GM12864 (cell line): Measurements from ENCODE around the gene GCDH.

ENCODE experiments used
- DNase-seq: peaks from one replicate; pipeline ENCODE4 v3.0.0-alpha.2; 2011; ENCODE audit warnings: low read depth
- H3K4me3 ChIP-seq: 2 replicates; pipeline ENCODE4 v1.5.1; 2011; ENCODE audit warnings: mild to moderate bottlenecking, low read depth, low read length, control low read depth
- CTCF ChIP-seq: IDR thresholded peaks from 2 replicates; pipeline ENCODE4 v1.5.1; 2011; ENCODE audit warnings: low read depth, mild to moderate bottlenecking, moderate library complexity, low read length, control low read depth, inconsistent platforms; ENCODE audit errors: missing control alignments

GCDH gene

GRCh38 chr19:12875086-12875485 is 15.9 kb upstream of the GCDH start:
- no peak for TF ChIP-seq CTCF
- no peak for DNase-seq
- H3K4me3 ChIP-seq: no peak overlapping the region

- H3K4me3 ChIP-seq: peak overlapping the region; percentile 75
- no peak for DNase-seq
- TF ChIP-seq CTCF: no peak
Observed at GRCh38 chr19:12880551-12881171, 10.3 kb upstream of the GCDH start.

GRCh38 chr19:12881172-12881808 is 9.7 kb upstream of the GCDH start, which contains the start of gene DNASE2:
DNASE2 (minus strand) TSS chr19:12881449; CDS start chr19:12881375, 74 bp downstream.
- TF ChIP-seq CTCF: no peak
- DNase-seq: peak; percentile 93
- peak within 1 kb of the TSS; percentile 75 for H3K4me3 ChIP-seq

- no peak overlapping the region for H3K4me3 ChIP-seq
- no peak for DNase-seq
- TF ChIP-seq CTCF: no peak
Observed at GRCh38 chr19:12882589-12882988, 8.4 kb upstream of the GCDH start.

GRCh38 chr19:12884202-12884601 is 6.8 kb upstream of the GCDH start:
- no peak overlapping the region for H3K4me3 ChIP-seq
- no peak for DNase-seq

DNA sequence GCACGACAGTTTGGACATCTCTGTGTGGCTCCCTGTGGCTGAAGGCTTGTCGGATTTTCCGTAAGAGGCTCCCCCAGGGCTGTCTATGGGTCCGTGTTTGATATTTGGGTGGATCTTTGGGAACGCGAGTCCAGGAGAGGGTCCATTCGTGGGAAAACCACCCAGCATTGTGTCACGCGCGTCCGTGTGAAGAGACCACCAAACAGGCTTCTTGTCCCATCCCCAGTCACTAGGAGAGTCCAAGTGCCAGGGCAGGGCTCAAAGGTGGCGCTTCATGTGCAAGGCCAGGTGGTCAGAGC is 6.4 kb upstream of the GCDH start:
- H3K4me3 ChIP-seq: peak overlapping the region; percentile 49
- no peak for DNase-seq
- TF ChIP-seq CTCF: no peak

More at GRCh38 chr19:12884202-12884601, 6.8 kb upstream of the GCDH start:
- TF ChIP-seq CTCF: no peak

DNA sequence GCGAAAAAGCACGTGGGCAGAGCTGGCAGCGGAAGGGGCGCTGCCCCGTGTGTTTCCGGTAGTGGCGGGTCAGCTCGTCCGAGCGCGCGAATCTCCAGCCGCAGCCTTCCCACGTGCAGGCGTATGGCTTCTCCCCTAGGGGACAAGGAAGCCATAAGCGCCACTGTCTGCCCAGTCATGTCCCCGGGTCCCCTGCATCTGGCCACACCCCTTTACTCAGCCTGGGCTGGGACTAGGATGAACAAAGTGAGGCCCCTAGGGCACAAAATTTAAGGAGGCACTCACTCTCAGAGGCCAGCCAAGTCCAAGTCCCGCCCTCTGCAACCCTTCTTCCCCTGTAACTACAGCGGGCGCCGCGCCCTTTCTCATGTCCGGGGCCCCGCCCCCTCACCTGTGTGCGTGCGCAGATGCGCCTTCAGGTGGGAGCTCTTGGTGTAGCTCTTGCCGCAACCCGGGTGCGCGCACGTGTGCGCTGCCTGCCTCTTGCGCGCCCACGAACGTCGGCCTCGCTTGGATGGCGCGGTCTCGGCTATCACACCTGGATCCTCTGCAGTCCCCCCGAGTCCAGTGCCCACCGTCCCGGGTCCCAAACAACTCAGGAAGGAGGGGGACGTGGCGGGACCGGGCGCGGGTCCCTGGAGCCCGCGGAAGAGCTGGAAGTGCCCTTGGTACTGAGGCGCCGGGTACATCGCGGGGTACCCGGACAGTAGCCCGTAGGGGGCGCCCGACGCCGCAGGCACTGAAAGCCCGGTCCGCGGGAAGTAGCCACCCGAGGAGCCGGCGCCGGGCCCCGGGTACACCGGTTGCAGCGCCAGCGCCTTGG is 5.8 kb upstream of the GCDH start:
- peak; percentile 77 for TF ChIP-seq CTCF
- H3K4me3 ChIP-seq: peak overlapping the region; percentile 49
- DNase-seq: peak; percentile 82
